Heart right ventricle (tissue), 16 donors: ENCODE measurements around the gene MORN5. TPM values are rescaled to one million over a fixed set of nuclear protein-coding genes. Genes with fewer than 3 reads are reported as not detected.

Experiments used
- ATAC-seq, 8 donors: fragments of 200-7000 bp; cut with Tn5 transposase; one replicate each; pipeline ENCODE4 v1.9.1; 2020; ENCODE audit warnings: mild to moderate bottlenecking in 8 of 8, moderate library complexity in 8 of 8, moderate number of reproducible peaks in 1 of 8
- DNase-seq, 2 donors: peaks; one replicate each; pipeline ENCODE4 v3.0.0-alpha.2; 2020
- H3K27ac ChIP-seq, 10 donors: fragments of 200-600 bp; sonication (generic) in 2 of 10; one replicate each; pipeline versions ENCODE4 v1.5.0 to v1.8.0; 2020 to 2022; ENCODE audit warnings: mild to moderate bottlenecking in 3 of 10
- H3K27me3 ChIP-seq, 7 donors: fragments of 200-600 bp; one replicate each; pipeline ENCODE4 v1.8.0; 2021 to 2022; ENCODE audit warnings: mild to moderate bottlenecking in 2 of 7
- H3K36me3 ChIP-seq, 9 donors: fragments of 200-600 bp; sonication (generic) in 1 of 9; one replicate each; pipeline versions ENCODE4 v1.5.0 to v1.8.0; 2020 to 2022; ENCODE audit warnings: mild to moderate bottlenecking in 2 of 9
- H3K4me1 ChIP-seq, 9 donors: fragments of 200-600 bp; sonication (generic) in 1 of 9; one replicate each; pipeline versions ENCODE4 v1.5.0 to v1.8.0; 2020 to 2022; ENCODE audit warnings: mild to moderate bottlenecking in 4 of 9
- H3K4me3 ChIP-seq, 10 donors: fragments of 200-600 bp; sonication (generic) in 2 of 10; one replicate each; pipeline versions ENCODE4 v1.5.0 to v1.8.0; 2020 to 2022; ENCODE audit warnings: mild to moderate bottlenecking in 7 of 10, moderate library complexity in 2 of 10
- H3K9me3 ChIP-seq, 11 donors: fragments of 200-600 bp in 10 of 11; sonication (generic) in 2 of 11; one replicate each; pipeline versions ENCODE4 v1.5.0 to v1.8.0; 2013 to 2022; ENCODE audit warnings: mild to moderate bottlenecking in 2 of 11, control low read depth in 1 of 11, moderate library complexity in 1 of 11
- WGBS, 2 donors: extraction: QIAGEN DNeasy Blood & Tissue Kit; methylation state at CpG; one replicate each; pipeline ENCODE4 v1.1.7; 2013; ENCODE audit warnings: inconsistent platforms in 1 of 2; 5-methylcytosine and 5-hydroxymethylcytosine counted together
- intact Hi-C, 10 donors: fragments of 100-400 bp; cut with DNase I; formaldehyde crosslinking; loops; one replicate each; pipeline versions ENCODE4 v1.11.1 to v1.14.2; 2022
- polyA plus RNA-seq, 2 donors: library from polyadenylated mRNA; stranded (reverse); fragments of 200-250 nt; gene quantifications; one replicate each; pipeline ENCODE4 v1.2.3, GENCODE V29; 2013
- total RNA-seq, 10 donors: library from RNA; stranded (reverse); fragmentation: NEBNext Ultra II Directional in 3 of 10; extraction: Animal tissue kit (Norgen Biotek cat#: 25700) in 3 of 10; gene quantifications; one replicate each; pipeline versions ENCODE4 v1.2.1 to v1.2.4, GENCODE V29; 2021 to 2023
- TF ChIP-seq, protein P1 (sequence below), 9 donors: fragments of 200-600 bp; sonication (generic) in 2 of 9; IDR thresholded peaks; one replicate each; pipeline versions ENCODE4 v1.5.0 to v1.8.0; 2021 to 2022; ENCODE audit warnings: antibody characterized with exemption in 9 of 9, mild to moderate bottlenecking in 5 of 9, moderate library complexity in 1 of 9
- donor health status: Arrhythmogenic right ventricular cardiomyopathy.
- donor health status: ischemic (EF 13 %, LVEDD 7.1; RV severe dilation, severe dysfunction).
- donor health status: healthy with polysubstance abuse.
- donor health status: DM: no; HTN: yes; CAD: no.
- donor health status: DM: no; HTN: no; CAD: no.
- donor health status: ischemic (EF 25% LVEDD 6.9; RV normal size, moderate dysfunction).
- donor health status: ischemic (EF 25% LVEDD 5.7; RV mildly dilated, moderate dysfunction).
- donor health status: healthy.
- donor health status: DM: yes; HTN: yes; CAD: no.
- donor health status: Ischemic cardiomyopathy.
- donor health status: ischemic (EF 35%, LVEDD 5.7; RV mildly dilated, moderate dysfunction).
- donor health status: nonischemic (EF 11% LVEDD 7.7; RV severe dilation, severe dysfunction).
- donor health status: DM: yes; HTN: yes; CAD: no.
- donor health status: PGD.
- donor health status: ischemic (EF 29% LVEDD 5.4; RV normal size, mild dysfunction).
- donor health status: nonischemic (EF 23%, LVEDD 6.1; RV moderate dilation, normal function).

Gene MORN5
- total and polyA plus RNA-seq, 12 donors: not detected

DNA sequence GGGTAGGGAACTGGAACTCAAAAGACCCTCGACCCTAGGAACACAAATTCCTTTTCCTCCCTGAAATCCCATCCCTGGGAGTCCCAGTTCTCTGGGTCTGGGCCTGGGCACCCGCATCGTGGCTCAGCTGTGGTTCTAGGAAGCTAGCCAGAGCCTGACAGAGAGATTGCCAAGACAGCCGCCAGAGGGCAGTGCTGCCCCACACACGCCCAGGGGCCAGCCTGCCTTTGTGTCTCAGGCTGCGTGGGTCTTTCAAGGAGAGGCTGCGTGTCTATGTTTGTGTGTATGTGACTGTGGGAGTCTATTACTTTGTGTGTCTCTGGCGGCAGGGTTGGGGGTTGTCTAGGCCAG lies 34.6 kb upstream of the MORN5 start:
- Histone ChIP-seq H3K4me3 (no peak overlapping the region), H3K27ac (no peak overlapping the region), H3K36me3 (no peaks in the 10 kb centered on the region), H3K27me3 (peaks cover 0 to 32% (median 3%) of the 10 kb centered on the region in 7 donors), H3K4me1 (peaks cover 12 to 47% (median 30%) of the 10 kb centered on the region in 9 donors), H3K9me3 (no peaks in the 10 kb centered on the region)
- TF ChIP-seq, protein P1, sequence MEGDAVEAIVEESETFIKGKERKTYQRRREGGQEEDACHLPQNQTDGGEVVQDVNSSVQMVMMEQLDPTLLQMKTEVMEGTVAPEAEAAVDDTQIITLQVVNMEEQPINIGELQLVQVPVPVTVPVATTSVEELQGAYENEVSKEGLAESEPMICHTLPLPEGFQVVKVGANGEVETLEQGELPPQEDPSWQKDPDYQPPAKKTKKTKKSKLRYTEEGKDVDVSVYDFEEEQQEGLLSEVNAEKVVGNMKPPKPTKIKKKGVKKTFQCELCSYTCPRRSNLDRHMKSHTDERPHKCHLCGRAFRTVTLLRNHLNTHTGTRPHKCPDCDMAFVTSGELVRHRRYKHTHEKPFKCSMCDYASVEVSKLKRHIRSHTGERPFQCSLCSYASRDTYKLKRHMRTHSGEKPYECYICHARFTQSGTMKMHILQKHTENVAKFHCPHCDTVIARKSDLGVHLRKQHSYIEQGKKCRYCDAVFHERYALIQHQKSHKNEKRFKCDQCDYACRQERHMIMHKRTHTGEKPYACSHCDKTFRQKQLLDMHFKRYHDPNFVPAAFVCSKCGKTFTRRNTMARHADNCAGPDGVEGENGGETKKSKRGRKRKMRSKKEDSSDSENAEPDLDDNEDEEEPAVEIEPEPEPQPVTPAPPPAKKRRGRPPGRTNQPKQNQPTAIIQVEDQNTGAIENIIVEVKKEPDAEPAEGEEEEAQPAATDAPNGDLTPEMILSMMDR (IDR thresholded peaks at IDR 0.05): peak in 8 of 9 donors; percentile 90 to 98 (median 96)
- intact Hi-C loops: loop anchor here (1.0 to 10.0 kb wide), 9 partner anchors 137 to 690 kb away; partner anchors contain the start of genes MRRF (in 3 of the 10) and RBM18 (in 3 of the 10)
- peak; percentile 78 to 91 (median 84) for ATAC-seq
- WGBS, 2 donors: 0 to 1% methylated on average over 8 of the region's 8 CpGs
- peak; percentile 79 to 85 for DNase-seq

DNA sequence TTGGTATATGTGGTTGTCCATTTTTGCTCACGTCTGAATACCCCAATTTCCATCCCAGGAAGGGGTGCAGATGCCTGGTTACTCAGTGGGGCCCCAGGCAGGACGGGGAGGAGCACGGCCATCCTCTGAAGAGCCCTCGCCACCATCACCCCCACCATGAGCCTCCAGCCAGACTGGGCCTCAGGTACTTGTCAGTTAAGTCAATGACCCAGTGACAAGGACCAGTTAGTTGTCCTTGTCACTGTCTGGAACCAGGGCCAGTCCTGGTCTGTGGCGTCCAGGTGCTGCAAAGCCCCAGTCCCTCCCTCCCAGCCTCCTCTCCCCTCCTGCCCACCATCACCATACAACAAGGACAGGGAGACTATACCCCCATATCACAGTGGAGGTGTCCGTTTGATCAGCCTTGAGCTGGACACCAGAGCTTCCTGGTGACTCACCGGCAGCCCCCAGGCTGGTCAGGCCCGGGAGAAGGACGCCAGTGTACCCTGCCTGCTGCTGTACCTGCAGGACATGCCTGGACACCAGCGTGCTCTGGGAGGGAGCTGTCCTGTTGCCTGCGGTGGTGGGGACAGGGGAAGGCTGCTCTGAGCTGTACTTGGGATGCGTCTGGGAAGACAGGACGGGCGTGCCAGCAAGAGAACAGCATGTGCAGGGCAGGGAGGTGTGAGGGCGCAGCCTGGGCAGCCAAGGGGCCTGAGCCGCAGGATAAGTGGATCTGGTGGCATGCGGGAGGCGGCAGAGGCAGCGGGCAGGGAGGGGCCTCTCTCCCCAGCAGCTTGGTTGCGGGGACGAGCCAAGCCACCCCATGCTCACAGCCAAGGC lies 34.0 kb upstream of the MORN5 start:
- Histone ChIP-seq H3K36me3 (no peaks in the 10 kb centered on the region), H3K9me3 (no peaks in the 10 kb centered on the region), H3K27ac (peak overlapping the region in 4 of 10 donors; percentile 10 to 36 (median 22)), H3K4me1 (peaks cover 12 to 52% (median 30%) of the 10 kb centered on the region in 9 donors), H3K4me3 (peak overlapping the region in 6 of 10 donors; percentile 19 to 49 (median 43)), H3K27me3 (peaks cover 0 to 32% (median 3%) of the 10 kb centered on the region in 7 donors)
- DNase-seq (no peak), ATAC-seq (peak in 6 of 8 donors; percentile 4 to 23 (median 17))
- 36 to 47% methylated on average over 21 of the region's 21 CpGs for WGBS, 2 donors
- TF ChIP-seq, protein P1 (IDR thresholded peaks at IDR 0.05): peak in 1 of 9 donors; percentile 7
- intact Hi-C loops: loop anchor here (1.0 to 10.0 kb wide), 9 partner anchors 137 to 689 kb away; partner anchors contain the start of genes MRRF (in 3 of the 10) and RBM18 (in 3 of the 10)

DNA sequence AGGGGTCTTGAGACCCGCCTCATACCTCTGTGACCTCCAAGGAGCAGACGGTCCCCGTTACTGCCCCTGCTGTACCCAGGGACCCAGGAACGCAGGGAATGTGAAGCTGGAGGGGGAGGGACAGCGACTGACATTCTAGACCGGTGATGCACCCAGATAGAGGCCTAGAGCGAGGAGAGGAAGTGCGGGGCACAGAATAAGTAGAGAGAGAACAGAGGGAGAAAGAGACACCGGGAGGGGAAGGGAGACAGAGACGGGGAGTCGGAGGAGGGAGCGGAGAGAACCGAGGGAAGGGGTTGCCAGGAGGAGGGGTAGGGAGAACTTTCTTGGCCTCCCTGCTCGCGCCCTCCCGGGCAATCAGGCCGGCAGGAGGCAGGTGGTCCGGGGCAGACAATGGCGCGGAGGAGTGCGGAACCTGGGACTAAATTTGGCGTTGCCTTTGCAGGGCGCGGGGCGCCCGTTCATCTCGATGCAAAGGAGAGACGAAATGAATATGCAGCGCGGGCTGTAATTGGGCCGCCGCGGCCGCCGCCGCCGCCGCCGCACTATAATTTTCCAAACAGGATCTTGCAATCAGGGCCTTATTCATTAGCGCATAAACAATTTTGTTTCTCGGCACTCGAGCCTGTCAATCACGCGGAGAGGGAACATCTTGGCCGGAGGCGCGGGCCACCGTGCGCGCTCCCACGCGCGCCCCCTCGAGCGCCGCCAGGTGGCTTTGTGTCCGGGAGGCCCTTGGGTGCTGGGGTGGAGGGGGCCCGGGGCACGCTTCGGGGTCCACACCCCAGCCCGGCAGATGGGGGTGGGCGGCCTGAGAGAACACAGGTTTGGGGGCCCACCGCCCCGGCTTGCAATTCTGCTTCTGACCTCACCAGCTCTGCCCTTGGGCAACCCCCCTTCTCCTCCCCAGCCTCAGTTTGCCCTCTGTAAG lies 33.1 kb upstream of the MORN5 start:
- H3K36me3 ChIP-seq: no peaks in the 10 kb centered on the region
- TF ChIP-seq, protein P1 (IDR thresholded peaks at IDR 0.05): no peak
- H3K9me3 ChIP-seq: no peaks in the 10 kb centered on the region
- 26 to 32% methylated on average over 64 of the region's 64 CpGs for WGBS, 2 donors
- H3K4me1 ChIP-seq: peaks cover 18 to 60% (median 34%) of the 10 kb centered on the region in 9 donors
- peak overlapping the region in 9 of 10 donors; percentile 11 to 49 (median 36) for H3K4me3 ChIP-seq
- peaks cover 0 to 37% (median 3%) of the 10 kb centered on the region in 7 donors for H3K27me3 ChIP-seq
- ATAC-seq (no peak), DNase-seq (no peak)
- peak overlapping the region in 2 of 10 donors; percentile 10 to 22 for H3K27ac ChIP-seq
- intact Hi-C loops: loop anchor here in 9 of 10 donors (5.0 to 10.0 kb wide), 5 partner anchors 136 to 688 kb away; partner anchors contain the start of genes MRRF (in 3 of the 9) and RBM18 (in 3 of the 9)
